NB4 (cell line): ENCODE data around the gene ITGB1.

ENCODE experiments used
- DNase-seq: peaks from one replicate; pipeline ENCODE4 v3.0.0; 2010; ENCODE audit warnings: low read depth
- H3K4me3 ChIP-seq: one replicate; pipeline ENCODE4 v1.5.1; 2011; ENCODE audit warnings: mild to moderate bottlenecking, low read depth, low read length, moderate library complexity
- CTCF ChIP-seq: IDR thresholded peaks from one replicate; pipeline ENCODE4 v1.5.1; 2012; ENCODE audit warnings: low read depth, low read length
- MAX ChIP-seq: IDR thresholded peaks from 2 replicates; pipeline ENCODE4 v1.6.1; 2011; ENCODE audit warnings: low read depth, low read length
- MYC ChIP-seq: IDR thresholded peaks from 2 replicates; pipeline ENCODE4 v1.6.1; 2011; ENCODE audit warnings: low read depth, low read length
- POLR2A ChIP-seq: IDR thresholded peaks from 2 replicates; pipeline ENCODE4 v1.6.1; 2011; ENCODE audit warnings: mild to moderate bottlenecking; ENCODE audit not compliant: insufficient read length; ENCODE audit errors: extremely low read depth

Gene ITGB1

GRCh38 chr10:32972929-32973328 is 14.9 kb upstream of the ITGB1 start:
- TF ChIP-seq MAX (no peak), POLR2A (no peak), CTCF (no peak)
- H3K4me3 ChIP-seq, result no peak overlapping the region
- DNase-seq, result no peak

GRCh38 chr10:32972460-32972859 is 14.4 kb upstream of the ITGB1 start:
- H3K4me3 ChIP-seq, result no peak overlapping the region
- TF ChIP-seq MYC, result no peak
- TF ChIP-seq POLR2A, result no peak
- no peak for TF ChIP-seq CTCF
- no peak for TF ChIP-seq MAX
- DNase-seq, result no peak

- H3K4me3 ChIP-seq, result no peak overlapping the region
- no peak for TF ChIP-seq MYC
- no peak for TF ChIP-seq CTCF
- no peak for TF ChIP-seq MAX
- TF ChIP-seq POLR2A, result no peak
- DNase-seq, result no peak
These were observed 13.6 kb upstream of the ITGB1 start for GRCh38 chr10:32971536-32972091.

- DNase-seq, result no peak
- H3K4me3 ChIP-seq, result no peak overlapping the region
- TF ChIP-seq POLR2A (no peak), MAX (no peak), CTCF (no peak), MYC (no peak)
These were observed 12.9 kb upstream of the ITGB1 start for GRCh38 chr10:32970910-32971309.

- no peak overlapping the region for H3K4me3 ChIP-seq
- TF ChIP-seq CTCF (no peak), POLR2A (no peak), MAX (no peak), MYC (no peak)
- no peak for DNase-seq
These were observed 6.2 kb upstream of the ITGB1 start for GRCh38 chr10:32964270-32964669.
